Stimulated activated CD4-positive, alpha-beta T cell treated with anti-CD3 and anti-CD28 coated beads, Interleukin-1b, Interleukin-23, amount 100 ng/mL, for 4 hours (primary cell): ENCODE measurements around the gene MCUR1.
"Not testable (repeated sequence)": the region's sequence is repeated elsewhere in the genome, so short reads cannot be mapped to it uniquely, and the experiment has no call there.

Experiments used
- DNase-seq, 2 donors: peaks; one replicate each; pipeline ENCODE4 v3.0.0-alpha.2; 2020; ENCODE audit warnings: low read depth in 2 of 2

The MCUR1 gene

GRCh38 chr6:13828656-13829301, 14.4 kb upstream of the MCUR1 start:
- DNase-seq, result not testable (repeated sequence)

- no peak for DNase-seq
Observed at GRCh38 chr6:13827032-13827431, 12.7 kb upstream of the MCUR1 start.

GRCh38 chr6:13825871-13826270, 11.5 kb upstream of the MCUR1 start:
- DNase-seq, result no peak

DNA sequence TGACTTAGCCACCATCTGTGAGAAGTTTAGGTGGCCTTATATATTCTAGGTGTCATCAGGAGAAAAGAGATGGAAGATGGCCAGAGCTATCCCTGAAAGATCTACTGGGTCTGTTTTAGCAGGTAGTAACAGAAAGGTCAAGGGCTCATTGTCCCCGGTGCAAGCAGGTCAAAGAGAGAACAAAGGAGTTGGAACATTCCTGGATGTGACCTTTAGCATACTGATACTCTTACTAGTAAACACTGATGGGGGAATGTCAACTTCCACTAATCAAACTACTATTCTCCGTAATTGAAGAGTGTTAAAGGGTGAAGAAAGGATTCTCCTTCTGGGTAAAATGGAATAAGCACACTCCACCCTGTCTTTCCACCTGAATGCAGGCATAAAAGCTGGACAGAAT, 4.0 kb upstream of the MCUR1 start:
- DNase-seq, result no peak

DNA sequence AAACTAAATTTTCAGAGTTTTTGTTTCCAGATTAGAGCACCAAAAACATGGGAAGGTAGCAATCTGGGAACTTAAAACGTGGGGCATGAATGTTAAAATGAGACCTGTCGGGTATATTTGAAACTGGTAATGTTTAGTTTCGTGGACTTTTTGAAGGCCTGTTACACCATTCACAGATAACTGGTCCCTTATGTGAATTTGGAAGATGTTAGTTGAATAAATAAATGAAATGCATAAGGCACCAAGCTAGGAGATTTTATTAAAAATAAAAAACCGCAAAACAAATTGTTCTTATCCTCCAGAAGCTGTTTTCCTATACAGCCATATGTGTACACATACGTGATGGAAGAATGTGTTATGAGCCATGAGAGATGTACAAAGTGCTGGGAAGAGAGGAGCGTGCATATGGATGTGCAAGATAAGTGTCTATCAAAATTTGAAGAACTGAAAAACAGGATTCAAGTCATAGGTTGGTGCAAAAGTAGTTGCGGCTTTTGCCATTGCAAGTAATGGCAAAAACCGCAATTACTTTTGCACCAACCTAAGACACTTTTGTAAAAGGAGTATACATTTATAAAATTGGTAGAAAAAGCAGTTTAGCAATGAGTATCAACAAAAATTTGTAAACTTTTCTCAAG, 700 bp upstream of the MCUR1 start:
- no peak for DNase-seq

DNA sequence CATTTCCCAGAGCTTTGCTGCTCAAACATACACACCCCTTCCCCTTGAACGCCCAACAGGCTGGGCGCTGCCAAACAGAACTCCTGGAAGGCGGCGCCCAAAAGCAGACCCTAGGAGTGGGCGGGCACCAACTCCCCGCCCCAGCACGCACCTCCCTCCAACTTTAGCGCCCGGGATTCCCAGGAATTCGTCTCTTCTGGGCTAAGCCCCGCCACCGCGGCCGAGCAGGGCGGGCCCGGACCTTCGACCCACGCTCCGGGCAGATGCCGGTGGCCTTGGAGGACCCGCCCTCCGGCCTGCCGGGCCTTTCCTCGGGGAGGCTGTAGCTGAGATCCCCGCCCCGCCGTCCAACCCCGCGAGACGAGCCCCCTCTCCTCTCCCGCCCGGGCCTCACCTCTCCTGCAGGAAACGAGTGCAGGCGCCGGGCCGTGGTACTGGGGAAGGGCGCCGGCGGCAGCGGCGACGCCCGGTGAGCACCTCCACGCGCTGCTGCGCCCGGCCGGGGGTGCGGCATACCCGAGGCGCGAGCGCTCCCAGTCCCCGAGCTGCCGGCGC, 659 bp downstream of the MCUR1 start:
- DNase-seq, result no peak

DNA sequence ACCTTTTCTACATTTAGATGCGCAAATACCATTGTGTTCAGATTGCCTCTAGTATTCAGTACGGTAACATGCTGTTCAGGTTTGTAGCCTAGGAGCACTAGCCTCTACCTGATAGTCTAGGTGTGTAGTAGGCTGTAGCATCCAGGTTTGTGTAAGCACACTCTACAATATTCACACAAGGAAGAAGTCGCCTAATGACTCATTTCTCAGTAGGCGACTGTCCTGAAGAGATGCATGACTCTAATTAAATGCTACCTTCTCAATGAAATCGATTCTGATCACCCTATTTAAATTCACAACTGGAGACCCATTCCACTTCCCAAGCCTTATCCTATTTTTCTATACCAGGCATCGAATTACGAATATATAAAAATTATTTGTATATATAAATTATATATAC, 1.3 kb downstream of the MCUR1 start:
- no peak for DNase-seq

DNA sequence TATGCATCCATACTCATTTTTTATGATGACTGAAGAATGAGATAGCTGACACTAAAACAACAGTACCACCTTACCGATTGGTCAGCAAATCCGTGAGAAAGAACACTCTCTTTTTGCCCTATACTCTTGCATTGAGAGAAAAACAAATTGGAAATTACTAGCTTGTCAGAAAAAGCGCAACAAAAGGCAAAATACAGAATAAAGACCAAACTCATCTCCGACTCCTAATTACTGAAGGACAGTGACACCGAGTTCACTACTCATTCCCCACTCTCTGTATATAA, 2.1 kb downstream of the MCUR1 start:
- no peak for DNase-seq

GRCh38 chr6:13811627-13812358, 2.6 kb downstream of the MCUR1 start:
- DNase-seq, result no peak

GRCh38 chr6:13810688-13811446, 3.5 kb downstream of the MCUR1 start:
- no peak for DNase-seq

- no peak for DNase-seq
Observed at GRCh38 chr6:13808801-13809200, 5.6 kb downstream of the MCUR1 start.

DNA sequence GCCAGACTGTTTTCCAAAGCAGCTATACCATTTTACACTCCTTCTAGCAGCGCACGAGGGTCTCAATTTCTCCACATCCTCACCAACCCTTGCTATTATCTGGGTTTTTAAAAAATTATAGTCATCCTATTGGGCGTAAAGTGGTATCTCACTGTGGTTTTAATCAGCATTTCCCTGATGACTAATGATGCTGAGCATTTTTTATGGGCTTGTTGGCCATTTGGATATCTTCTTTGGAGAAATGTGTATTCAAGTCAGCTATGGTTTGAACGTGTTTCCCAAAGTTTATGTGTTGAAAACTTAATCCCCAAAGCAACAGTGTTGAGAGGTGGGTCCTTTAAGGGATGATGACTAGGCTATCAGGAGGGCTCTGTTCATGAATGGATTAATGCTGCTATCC, 6.7 kb downstream of the MCUR1 start:
- no peak for DNase-seq

DNA sequence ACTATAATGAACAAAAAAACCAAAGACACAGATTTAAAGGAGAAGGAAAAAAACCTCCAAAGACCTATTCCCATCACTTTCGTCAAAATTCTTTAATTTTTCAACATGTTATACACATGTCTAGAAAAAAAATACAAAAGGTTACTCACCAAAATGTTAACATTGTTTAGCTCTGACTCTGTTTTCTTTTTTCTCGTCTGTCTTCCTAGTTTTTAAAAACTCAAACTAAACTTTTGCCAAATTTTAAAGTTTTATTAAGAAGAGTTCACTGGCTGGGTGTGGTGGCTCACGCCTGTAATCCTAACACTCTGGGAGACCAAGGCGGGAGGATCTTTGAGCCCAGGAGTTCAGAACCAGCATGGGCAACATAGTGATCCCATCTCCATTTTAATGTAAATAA, 10.8 kb downstream of the MCUR1 start:
- DNase-seq, result no peak

DNA sequence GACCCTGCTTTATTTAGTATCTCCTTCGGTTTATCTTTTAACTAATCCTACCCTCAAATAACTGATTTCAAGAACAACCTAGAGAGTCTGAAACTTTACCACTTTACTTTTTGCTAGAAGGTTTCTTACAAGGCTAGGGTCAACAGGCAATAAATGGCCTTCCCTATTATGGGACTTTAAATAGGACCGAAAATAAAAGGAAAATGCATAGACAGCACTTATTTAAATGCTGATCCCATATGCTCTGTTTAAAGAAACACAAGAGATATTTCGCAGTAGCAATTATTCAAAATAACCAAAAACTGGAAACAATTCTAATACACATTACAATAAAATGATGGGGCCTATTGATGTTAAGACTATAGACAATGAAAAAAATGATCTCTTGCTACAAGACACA, 13.7 kb downstream of the MCUR1 start:
- no peak for DNase-seq

GRCh38 chr6:13796781-13797180, 17.6 kb downstream of the MCUR1 start:
- DNase-seq, result no peak

- peak; percentile 76 to 86 for DNase-seq
Observed at GRCh38 chr6:13795041-13795750, 19.2 kb downstream of the MCUR1 start.

DNA sequence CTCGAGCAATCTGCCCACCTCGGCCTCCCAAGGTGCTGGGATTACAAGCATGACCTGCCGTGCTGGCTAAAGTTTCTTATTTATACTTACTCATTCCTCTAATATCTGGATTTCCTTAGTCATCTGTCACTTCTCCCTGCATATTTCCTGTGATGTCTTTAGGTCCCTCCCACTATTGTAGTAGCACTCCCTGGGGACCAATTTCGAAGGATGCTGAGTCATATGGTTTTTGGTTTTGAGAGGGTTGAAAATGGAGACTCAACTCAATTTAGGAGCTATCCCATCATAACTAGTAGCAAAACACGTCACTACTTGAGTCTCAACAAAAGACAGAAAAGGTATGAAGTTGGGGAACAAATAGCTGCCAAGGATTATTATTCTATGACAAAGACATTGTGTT, 20.2 kb downstream of the MCUR1 start:
- DNase-seq, result no peak

- no peak for DNase-seq
Observed at GRCh38 chr6:13789746-13790145, 24.6 kb downstream of the MCUR1 start.

DNA sequence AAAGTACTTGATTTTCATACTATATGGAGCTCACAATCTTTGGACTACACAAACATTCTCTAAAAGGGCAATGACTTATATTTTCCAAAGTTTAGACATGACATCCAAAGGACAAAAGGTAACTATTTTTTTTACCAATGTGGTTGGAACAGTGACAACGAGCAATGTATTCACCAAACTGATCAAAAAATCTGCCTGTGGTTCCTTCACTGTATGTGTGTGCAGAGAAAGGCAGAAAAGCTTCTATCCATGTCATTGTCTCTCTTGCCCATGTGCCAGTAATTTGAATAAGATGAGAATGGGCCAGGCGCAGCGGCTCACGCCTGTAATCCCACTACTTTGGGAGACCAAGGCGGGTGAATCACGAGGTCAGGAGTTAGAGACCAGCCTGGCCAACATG, 25.5 kb downstream of the MCUR1 start:
- no peak for DNase-seq

DNA sequence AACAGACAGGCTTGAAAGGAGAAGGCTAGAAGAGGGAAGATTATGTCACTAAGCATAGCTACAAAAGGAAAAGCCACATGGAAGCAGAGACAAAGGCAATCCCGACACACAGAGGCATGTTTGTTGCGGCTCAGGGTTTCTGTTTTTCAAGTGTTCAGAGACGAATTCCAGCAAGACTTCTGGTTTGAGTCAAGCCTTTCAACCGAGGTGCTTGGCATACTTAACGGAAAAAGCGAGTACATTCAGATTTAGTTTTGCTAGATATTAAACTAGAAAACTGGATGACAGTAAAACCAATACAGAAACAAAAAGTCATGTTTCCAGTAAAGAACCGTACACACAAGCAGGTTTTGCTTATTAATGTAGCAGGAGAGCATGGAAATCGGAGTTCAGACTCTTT, 27.2 kb downstream of the MCUR1 start:
- DNase-seq, result no peak

DNA sequence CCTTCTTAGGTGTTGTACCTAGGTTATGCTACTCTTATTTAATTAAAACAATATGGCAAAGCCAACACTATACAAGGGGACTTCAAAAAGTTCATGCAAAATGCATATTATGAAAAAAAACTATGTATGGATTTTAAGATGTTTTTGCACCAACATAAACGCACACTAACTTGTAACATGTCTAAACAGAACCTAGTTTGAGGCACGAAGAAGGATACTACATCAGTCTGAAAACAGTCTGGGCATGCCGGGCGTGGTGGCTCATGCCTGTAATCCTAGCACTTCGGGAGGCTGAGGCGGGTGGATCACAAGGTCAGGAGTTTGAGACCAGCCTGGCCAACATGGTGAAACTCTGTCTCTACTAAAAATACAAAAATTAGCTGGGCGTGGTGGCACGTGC, 34.2 kb downstream of the MCUR1 start:
- DNase-seq, result not testable (repeated sequence)

- no peak for DNase-seq
Observed at GRCh38 chr6:13778028-13778427, 36.3 kb downstream of the MCUR1 start.
